ENCODE data around the gene MRPL54. TPM values are rescaled to one million over a fixed set of nuclear protein-coding genes. Genes with fewer than 3 reads are reported as not detected.

Gene MRPL54
- polyA plus RNA-seq, 1 experiment, result 31.2 TPM

- DNase-seq (ENCODE audit: low read depth, low spot score), result no peak
- TF ChIP-seq CTCF (IDR thresholded peaks at IDR 0.05; ENCODE audit: low read depth, low read length), result no peak
Observed at GRCh38 chr19:3783660-3784584, 21.4 kb downstream of the MRPL54 start.

GRCh38 chr19:3784607-3785450 lies 22.3 kb downstream of the MRPL54 start:
- peaks cover 25% of the 10 kb centered on the region for H3K9me3 ChIP-seq (ENCODE audit: control insufficient read depth, insufficient read depth, low read length)
- H3K27me3 ChIP-seq (ENCODE audit: control insufficient read depth, insufficient read depth, low read length), result peaks cover 18% of the 10 kb centered on the region
- ChIA-PET CTCF (no interaction called here), POLR2A (no interaction called here)
- H3K27ac ChIP-seq (ENCODE audit: low read depth, low read length), result no peak overlapping the region
- H3K4me3 ChIP-seq (ENCODE audit: low read depth, low read length), result no peak overlapping the region
- TF ChIP-seq CTCF (IDR thresholded peaks at IDR 0.05; ENCODE audit: low read depth, low read length), result no peak
- DNase-seq (ENCODE audit: low read depth, low spot score), result no peak

More at GRCh38 chr19:3783660-3784584, 21.4 kb downstream of the MRPL54 start:
- ChIA-PET POLR2A (no interaction called here), CTCF (no interaction called here)
- no peak overlapping the region for H3K27ac ChIP-seq (ENCODE audit: low read depth, low read length)
- H3K4me3 ChIP-seq (ENCODE audit: low read depth, low read length), result no peak overlapping the region
- H3K9me3 ChIP-seq (ENCODE audit: control insufficient read depth, insufficient read depth, low read length), result peaks cover 31% of the 10 kb centered on the region
- peaks cover 18% of the 10 kb centered on the region for H3K27me3 ChIP-seq (ENCODE audit: control insufficient read depth, insufficient read depth, low read length)

- ChIA-PET POLR2A (no interaction called here), CTCF (no interaction called here)
- Histone ChIP-seq H3K27ac (ENCODE audit: low read depth, low read length) (no peak overlapping the region), H3K4me3 (ENCODE audit: low read depth, low read length) (no peak overlapping the region), H3K27me3 (ENCODE audit: control insufficient read depth, insufficient read depth, low read length) (peaks cover 23% of the 10 kb centered on the region), H3K9me3 (ENCODE audit: control insufficient read depth, insufficient read depth, low read length) (peaks cover 25% of the 10 kb centered on the region)
- no peak for TF ChIP-seq CTCF (IDR thresholded peaks at IDR 0.05; ENCODE audit: low read depth, low read length)
- no peak for DNase-seq (ENCODE audit: low read depth, low spot score)
Observed at GRCh38 chr19:3785451-3785937, 23.0 kb downstream of the MRPL54 start.

- no peak for DNase-seq (ENCODE audit: low read depth, low spot score)
- Histone ChIP-seq H3K9me3 (ENCODE audit: control insufficient read depth, insufficient read depth, low read length) (peaks cover 19% of the 10 kb centered on the region), H3K4me3 (ENCODE audit: low read depth, low read length) (no peak within 1 kb of the TSS), H3K27me3 (ENCODE audit: control insufficient read depth, insufficient read depth, low read length) (peaks cover 28% of the 10 kb centered on the region), H3K27ac (ENCODE audit: low read depth, low read length) (no peak within 1 kb of the TSS)
- no peak for TF ChIP-seq CTCF (IDR thresholded peaks at IDR 0.05; ENCODE audit: low read depth, low read length)
- ChIA-PET POLR2A (no interaction called here), CTCF (interaction anchor here (0.7 kb wide), 1 partner anchor 9 kb away, joined by 3 read pairs; no protein-coding TSS in a partner anchor)
Observed at GRCh38 chr19:3785938-3786824, 23.7 kb downstream of the MRPL54 start, which contains the start of gene MATK. Gene MATK, minus strand, starts transcription at chr19:3786381. Its CDS starts 1,246 bp downstream, at chr19:3785135.

Data from AG04450 (cell line).